Ovary (tissue), 9 donors: ENCODE results near the gene CLASP1. TPM values are rescaled to one million over a fixed set of nuclear protein-coding genes. Genes with fewer than 3 reads are reported as not detected.

Source experiments
- DNase-seq, 5 donors: peaks; one replicate each; pipeline ENCODE4 v3.0.0-alpha.2; 2019 to 2020
- H3K27ac ChIP-seq, 2 donors: fragments of 200-600 bp; one replicate each; pipeline versions ENCODE4 v1.5.1 to v1.8.0; 2019 to 2022
- H3K27me3 ChIP-seq: fragments of 200-600 bp; one replicate; pipeline ENCODE4 v1.8.0; 2022
- H3K36me3 ChIP-seq: fragments of 200-600 bp; sonication (generic); one replicate; pipeline ENCODE4 v1.5.1; 2019
- H3K4me1 ChIP-seq: one replicate; pipeline ENCODE4 v1.8.1; 2013; ENCODE audit warnings: mild to moderate bottlenecking, moderate library complexity; ENCODE audit not compliant: insufficient read depth
- H3K4me3 ChIP-seq: fragments of 200-600 bp; sonication (generic); one replicate; pipeline ENCODE4 v1.5.1; 2017
- H3K9me3 ChIP-seq, 2 donors: fragments of 200-600 bp in 1 of 2; sonication (generic) in 1 of 2; one replicate each; pipeline versions ENCODE4 v1.5.1 to v1.8.1; 2013 to 2019; ENCODE audit warnings: mild to moderate bottlenecking in 1 of 2, moderate library complexity in 1 of 2
- EP300 ChIP-seq: sonication (generic); formaldehyde crosslinking; IDR thresholded peaks from one replicate; pipeline ENCODE4 v1.6.1; 2017; ENCODE audit warnings: antibody characterized with exemption
- POLR2A ChIP-seq: fragments of 450-650 bp; IDR thresholded peaks from one replicate; pipeline ENCODE4 v1.6.1; 2017; ENCODE audit warnings: antibody characterized with exemption, mild to moderate bottlenecking, moderate library complexity
- WGBS, 3 donors: extraction: QIAGEN DNeasy Blood & Tissue Kit in 1 of 3; methylation state at CpG; one replicate each; pipeline versions ENCODE4 v1.1.5 to v1.1.7; 2013 to 2017; 5-methylcytosine and 5-hydroxymethylcytosine counted together
- intact Hi-C, 4 donors: fragments of 100-400 bp; cut with DNase I; formaldehyde crosslinking; loops; one replicate each; pipeline versions ENCODE4 v1.11.0 to v1.15.1; 2022 to 2023
- polyA plus RNA-seq, 2 donors: library from polyadenylated mRNA; stranded (reverse); fragments of 200-250 nt in 1 of 2; fragments of 350-450 nt in 1 of 2; fragmentation: Illumina TruSeq in 1 of 2; extraction: RNeasy Lipid Tissue Mini Kit (QIAGEN cat#74804) in 1 of 2; gene quantifications; one replicate each; pipeline ENCODE4 v1.2.3, GENCODE V29; 2013 to 2014
- total RNA-seq, 7 donors: library from RNA; depleted of rRNA in 2 of 7; stranded (reverse); fragments of >200 nt in 2 of 7; fragmentation: NEBNext Ultra II Directional in 3 of 7; extraction: Animal tissue kit (Norgen Biotek cat#: 25700) in 3 of 7; gene quantifications; one replicate each; pipeline versions ENCODE4 v1.1.0 to v1.2.4, GENCODE V29; 2016 to 2023
- TF ChIP-seq, protein P1 (sequence below), 3 donors: fragments of 450-650 bp in 2 of 3; fragments of 200-600 bp in 1 of 3; IDR thresholded peaks; one replicate each; pipeline versions ENCODE4 v1.5.1 to v1.8.0; 2016 to 2022; ENCODE audit warnings: antibody characterized with exemption in 3 of 3, mild to moderate bottlenecking in 1 of 3
- donor health status: DM: no; HTN: no; CAD: no; lungs with moderate emphysema.
- donor health status: DM: no; HTN: no; CAD: no.
- donor health status: Bipolar disorder and iron deficiency.
- donor health status: DM: yes; HTN: yes; CAD: no.
- donor health status: DM: no; HTN: no; CAD: no.
- donor health status: DM: yes; HTN: yes; CAD: no.

CLASP1 gene
- total and polyA plus RNA-seq, 9 donors: 15.8 to 58.7 (median 47.9) TPM

DNA sequence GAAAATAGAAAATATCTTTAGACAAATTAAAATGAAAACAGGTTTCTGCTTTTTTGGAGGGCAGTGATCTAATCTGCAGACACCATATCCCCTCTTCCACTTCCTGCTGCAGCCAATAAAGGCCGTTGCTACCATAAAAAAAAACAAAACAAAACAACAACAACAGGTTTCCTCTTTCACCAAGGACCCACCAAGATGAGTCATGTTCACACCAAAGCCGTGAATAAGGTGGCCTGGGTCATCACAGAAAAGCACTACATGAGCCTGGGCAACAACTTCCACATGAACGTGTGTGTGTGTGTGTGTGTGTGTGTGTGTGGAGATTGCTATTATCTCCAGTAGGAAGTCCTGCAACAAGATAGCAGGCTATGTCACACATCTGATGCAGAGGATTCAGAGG, 339.5 kb downstream of the CLASP1 start:
- Histone ChIP-seq H3K9me3 (no peaks in the 10 kb centered on the region), H3K4me3 (no peak overlapping the region), H3K4me1 (no peaks in the 10 kb centered on the region), H3K36me3 (no peaks in the 10 kb centered on the region), H3K27me3 (no peaks in the 10 kb centered on the region), H3K27ac (no peak overlapping the region)
- TF ChIP-seq POLR2A (no peak), EP300 (no peak)
- TF ChIP-seq, protein P1, sequence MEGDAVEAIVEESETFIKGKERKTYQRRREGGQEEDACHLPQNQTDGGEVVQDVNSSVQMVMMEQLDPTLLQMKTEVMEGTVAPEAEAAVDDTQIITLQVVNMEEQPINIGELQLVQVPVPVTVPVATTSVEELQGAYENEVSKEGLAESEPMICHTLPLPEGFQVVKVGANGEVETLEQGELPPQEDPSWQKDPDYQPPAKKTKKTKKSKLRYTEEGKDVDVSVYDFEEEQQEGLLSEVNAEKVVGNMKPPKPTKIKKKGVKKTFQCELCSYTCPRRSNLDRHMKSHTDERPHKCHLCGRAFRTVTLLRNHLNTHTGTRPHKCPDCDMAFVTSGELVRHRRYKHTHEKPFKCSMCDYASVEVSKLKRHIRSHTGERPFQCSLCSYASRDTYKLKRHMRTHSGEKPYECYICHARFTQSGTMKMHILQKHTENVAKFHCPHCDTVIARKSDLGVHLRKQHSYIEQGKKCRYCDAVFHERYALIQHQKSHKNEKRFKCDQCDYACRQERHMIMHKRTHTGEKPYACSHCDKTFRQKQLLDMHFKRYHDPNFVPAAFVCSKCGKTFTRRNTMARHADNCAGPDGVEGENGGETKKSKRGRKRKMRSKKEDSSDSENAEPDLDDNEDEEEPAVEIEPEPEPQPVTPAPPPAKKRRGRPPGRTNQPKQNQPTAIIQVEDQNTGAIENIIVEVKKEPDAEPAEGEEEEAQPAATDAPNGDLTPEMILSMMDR (IDR thresholded peaks at IDR 0.05): no peak
- DNase-seq: no peak
- intact Hi-C loops: no loop called here
- 19 to 30% (median 25%) methylated on average over 3 of the region's 3 CpGs for WGBS, 3 donors

DNA sequence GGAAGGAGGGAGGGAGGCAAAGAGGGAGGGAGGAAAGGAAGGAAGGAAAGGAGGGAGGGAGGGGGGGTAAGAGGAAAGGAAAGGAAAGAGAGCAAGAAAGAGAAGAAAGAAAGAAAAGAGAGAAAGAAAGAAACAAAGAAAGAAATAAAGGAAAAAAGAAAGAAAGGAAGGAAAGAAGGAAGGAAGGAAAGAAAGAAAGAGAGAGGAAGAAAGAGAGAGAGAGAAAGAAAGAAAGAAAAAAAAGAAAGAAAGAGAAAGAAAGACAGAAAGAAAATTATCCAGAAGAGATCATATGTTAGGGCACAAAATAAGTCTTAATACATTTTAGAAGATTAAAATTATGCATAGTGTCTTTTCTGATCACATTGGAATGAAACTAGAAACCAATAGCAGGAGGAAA, 339.9 kb downstream of the CLASP1 start:
- Histone ChIP-seq H3K4me3 (no peak overlapping the region), H3K27me3 (no peaks in the 10 kb centered on the region), H3K4me1 (no peaks in the 10 kb centered on the region), H3K9me3 (no peaks in the 10 kb centered on the region), H3K27ac (no peak overlapping the region), H3K36me3 (no peaks in the 10 kb centered on the region)
- DNase-seq: no peak
- intact Hi-C loops: no loop called here
- TF ChIP-seq EP300: no peak
- no peak for TF ChIP-seq POLR2A
- TF ChIP-seq, protein P1 (IDR thresholded peaks at IDR 0.05): no peak

DNA sequence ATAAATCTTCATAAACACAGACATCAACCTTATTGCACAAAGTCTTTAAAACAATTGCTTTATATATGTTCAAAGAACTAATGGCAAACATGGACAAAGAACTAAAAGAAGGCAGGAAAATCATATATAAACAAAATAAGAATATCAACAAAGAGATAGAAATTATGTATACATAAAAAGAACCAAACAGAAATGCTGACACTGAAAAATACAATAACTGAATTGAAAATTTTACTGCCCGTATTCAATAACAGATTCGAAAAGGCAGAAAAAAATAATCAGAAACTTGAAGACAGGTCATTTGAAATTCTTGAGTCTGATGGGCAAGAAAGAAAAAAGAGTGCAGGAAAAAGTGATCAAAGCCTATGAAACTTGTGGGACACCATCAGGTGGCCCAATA, 342.2 kb downstream of the CLASP1 start:
- Histone ChIP-seq H3K27me3 (no peaks in the 10 kb centered on the region), H3K36me3 (no peaks in the 10 kb centered on the region), H3K4me1 (no peaks in the 10 kb centered on the region), H3K4me3 (no peak overlapping the region), H3K9me3 (no peaks in the 10 kb centered on the region), H3K27ac (no peak overlapping the region)
- 88 to 99% (median 91%) methylated on average over 2 of the region's 2 CpGs for WGBS, 3 donors
- TF ChIP-seq, protein P1 (IDR thresholded peaks at IDR 0.05): no peak
- TF ChIP-seq POLR2A (no peak), EP300 (no peak)
- no peak for DNase-seq
- intact Hi-C loops: no loop called here

DNA sequence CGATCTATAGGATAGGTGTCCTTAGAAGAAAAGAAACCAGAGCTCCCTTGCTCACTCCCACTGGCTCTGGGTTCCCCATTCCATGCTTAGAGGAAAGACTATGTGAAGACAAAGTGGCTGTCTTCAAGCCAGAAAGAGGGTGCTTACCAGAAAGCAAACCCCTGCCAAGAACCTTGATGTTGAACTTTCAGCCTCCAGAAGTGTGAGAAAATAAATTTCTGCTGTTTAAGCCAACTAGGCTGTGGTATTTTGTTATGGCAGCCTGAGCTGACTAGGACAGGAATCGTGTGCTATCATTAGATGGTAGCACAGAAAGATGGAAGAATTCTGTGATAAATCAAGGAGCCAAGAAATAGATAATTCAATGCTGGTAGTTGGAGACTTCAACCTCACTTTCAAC, 344.3 kb downstream of the CLASP1 start:
- no peaks in the 10 kb centered on the region for H3K36me3 ChIP-seq
- no peak for DNase-seq
- TF ChIP-seq, protein P1 (IDR thresholded peaks at IDR 0.05): no peak
- TF ChIP-seq POLR2A: no peak
- no peak for TF ChIP-seq EP300
- no peak overlapping the region for H3K27ac ChIP-seq
- no peaks in the 10 kb centered on the region for H3K4me1 ChIP-seq
- intact Hi-C loops: no loop called here
- H3K9me3 ChIP-seq: no peaks in the 10 kb centered on the region
- H3K27me3 ChIP-seq: no peaks in the 10 kb centered on the region
- no peak overlapping the region for H3K4me3 ChIP-seq
- 62 to 64% (median 63%) methylated on average over 2 of the region's 2 CpGs for WGBS, 3 donors
